Cardiac septum (tissue), 1 donor: Measurements from ENCODE around the gene IL32. TPM values are rescaled to one million over a fixed set of nuclear protein-coding genes. Genes with fewer than 3 reads are reported as not detected.
"Not testable (repeated sequence)": the region's sequence is repeated elsewhere in the genome, so short reads cannot be mapped to it uniquely, and the experiment has no call there.

Experiments
- DNase-seq: peaks from one replicate; pipeline ENCODE4 v3.0.0-alpha.2; 2020; ENCODE audit warnings: low spot score
- intact Hi-C: fragments of 100-400 bp; cut with DNase I; formaldehyde crosslinking; loops from one replicate; pipeline ENCODE4 v1.14.0; 2022
- total RNA-seq: library from RNA; stranded (reverse); fragmentation: NEBNext Ultra II Directional; extraction: Animal tissue kit (Norgen Biotek cat#: 25700); gene quantifications from one replicate; pipeline ENCODE4 v1.2.1, GENCODE V29; 2021
- donor health status: DM: no; HTN: no; CAD: no.

The IL32 gene
- total RNA-seq, 1 donor from 2014 or later: 32.3 TPM

- intact Hi-C loops: no loop called here
- no peak for DNase-seq
Measured at GRCh38 chr16:3046641-3047386, 18.6 kb upstream of the IL32 start.

GRCh38 chr16:3047387-3047720 is 18.1 kb upstream of the IL32 start:
- DNase-seq: no peak

GRCh38 chr16:3049921-3050481 is 15.4 kb upstream of the IL32 start:
- intact Hi-C loops: no loop called here
- no peak for DNase-seq

More at GRCh38 chr16:3047387-3047720, 18.1 kb upstream of the IL32 start:
- intact Hi-C loops: no loop called here

GRCh38 chr16:3050487-3050886 is 15.0 kb upstream of the IL32 start:
- DNase-seq: no peak
- intact Hi-C loops: no loop called here

- intact Hi-C loops: no loop called here
- no peak for DNase-seq
Measured at GRCh38 chr16:3051009-3051408, 14.4 kb upstream of the IL32 start.

GRCh38 chr16:3051494-3051893 is 13.9 kb upstream of the IL32 start:
- intact Hi-C loops: no loop called here
- DNase-seq: no peak

- intact Hi-C loops: not testable (repeated sequence)
Measured at GRCh38 chr16:3052571-3053329, 12.7 kb upstream of the IL32 start.

GRCh38 chr16:3053330-3053710 is 12.1 kb upstream of the IL32 start:
- DNase-seq, intact Hi-C loops: not testable (repeated sequence)

More at GRCh38 chr16:3052571-3053329, 12.7 kb upstream of the IL32 start:
- DNase-seq: not testable (repeated sequence)

GRCh38 chr16:3054965-3055733 is 10.3 kb upstream of the IL32 start:
- intact Hi-C loops: loop anchor here (5.0 kb wide), 1 partner anchor 112 kb away; no protein-coding TSS in a partner anchor
- peak; percentile 86 for DNase-seq

GRCh38 chr16:3055734-3056115 is 9.7 kb upstream of the IL32 start:
- DNase-seq: not testable (repeated sequence)
- intact Hi-C loops: loop anchor here (5.0 kb wide), 1 partner anchor 112 kb away; no protein-coding TSS in a partner anchor

GRCh38 chr16:3056336-3057180 is 8.9 kb upstream of the IL32 start:
- intact Hi-C loops: loop anchor here (5.0 kb wide), 1 partner anchor 111 kb away; no protein-coding TSS in a partner anchor
- DNase-seq: no peak

- intact Hi-C loops: loop anchor here (2.0 to 5.0 kb wide), 2 partner anchors 71 to 110 kb away; no protein-coding TSS in a partner anchor
- DNase-seq: no peak
Measured at GRCh38 chr16:3057181-3058138, 8.0 kb upstream of the IL32 start.

GRCh38 chr16:3058139-3059030 is 7.1 kb upstream of the IL32 start:
- peak; percentile 86 for DNase-seq
- intact Hi-C loops: loop anchor here (2.0 to 5.0 kb wide), 2 partner anchors 70 to 109 kb away; no protein-coding TSS in a partner anchor

- DNase-seq: peak; percentile 95
- intact Hi-C loops: loop anchor here (2.0 to 5.0 kb wide), 2 partner anchors 70 to 108 kb away; no protein-coding TSS in a partner anchor
Measured at GRCh38 chr16:3059041-3059722, 6.3 kb upstream of the IL32 start.

- DNase-seq: no peak
- intact Hi-C loops: loop anchor here (2.0 to 5.0 kb wide), 3 partner anchors 38 to 108 kb away; partner anchors contain the start of gene ZSCAN10
Measured at GRCh38 chr16:3059723-3060242, 5.7 kb upstream of the IL32 start.
